Muscle of leg (tissue), 11 donors: ENCODE data around the gene MS4A3. TPM values are rescaled to one million over a fixed set of nuclear protein-coding genes. Genes with fewer than 3 reads are reported as not detected.
A peak's percentile ranks its signal among the peaks of the same experiment; 100 is the strongest.
"Not testable (repeated sequence)": the region's sequence is repeated elsewhere in the genome, so short reads cannot be mapped to it uniquely, and the experiment has no call there.

Source experiments
- DNase-seq: peaks from one replicate; pipeline ENCODE4 v3.0.0; 2013
- H3K27ac ChIP-seq: one replicate; pipeline ENCODE4 v1.5.1; 2013; ENCODE audit warnings: mild to moderate bottlenecking, low read length, control low read depth
- H3K27me3 ChIP-seq: one replicate; pipeline ENCODE4 v1.6.1; 2013; ENCODE audit warnings: low read length; ENCODE audit not compliant: control insufficient read depth, insufficient read depth
- H3K36me3 ChIP-seq: one replicate; pipeline ENCODE4 v1.6.1; 2013; ENCODE audit warnings: low read length; ENCODE audit not compliant: control insufficient read depth, insufficient read depth
- H3K4me1 ChIP-seq: one replicate; pipeline ENCODE4 v1.6.1; 2013; ENCODE audit warnings: low read length; ENCODE audit not compliant: control insufficient read depth, insufficient read depth
- H3K4me3 ChIP-seq: one replicate; pipeline ENCODE4 v1.5.1; 2013; ENCODE audit warnings: low read length, control low read depth
- H3K9me3 ChIP-seq: replicated peaks from 2 replicates; pipeline ENCODE4 v1.6.1; 2013; ENCODE audit warnings: low read depth, low read length; ENCODE audit not compliant: control insufficient read depth
- WGBS: methylation state at CpG from one replicate; pipeline ENCODE4 v1.1.5; 2013; ENCODE audit warnings: missing lambda C conversion rate; ENCODE audit not compliant: insufficient coverage; 5-methylcytosine and 5-hydroxymethylcytosine counted together
- polyA plus RNA-seq, 8 donors: library from polyadenylated mRNA; unstranded; fragments of 120-200 nt; gene quantifications; one replicate each; pipeline versions ENCODE4 v1.2.1 to v1.2.3, GENCODE V29; 2013; ENCODE audit warnings: inconsistent platforms in 1 of 8, low replicate concordance in 1 of 8; ENCODE audit not compliant: insufficient read length in 8 of 8, insufficient read depth in 1 of 8
- total RNA-seq: library from RNA; stranded (reverse); fragments of 120-200 nt; gene quantifications from one replicate; pipeline ENCODE4 v1.2.4, GENCODE V29; 2013

MS4A3 gene
- total and polyA plus RNA-seq, 9 donors, result 0.36 to 2.0 (median 0.90) TPM

- H3K27me3 ChIP-seq, result no peaks in the 10 kb centered on the region
- no peaks in the 10 kb centered on the region for H3K4me1 ChIP-seq
- H3K36me3 ChIP-seq, result no peaks in the 10 kb centered on the region
- WGBS, result no CpG with 5 or more reads among the region's 4 CpGs
- H3K4me3 ChIP-seq, result no peak overlapping the region
- H3K27ac ChIP-seq, result no peak overlapping the region
- DNase-seq, result no peak
- H3K9me3 ChIP-seq, result no peaks in the 10 kb centered on the region
Observed at GRCh38 chr11:60059521-60060240, 3.2 kb downstream of the MS4A3 start.

GRCh38 chr11:60064111-60064510, 7.6 kb downstream of the MS4A3 start:
- DNase-seq, result peak; percentile 5
- no peaks in the 10 kb centered on the region for H3K4me1 ChIP-seq
- H3K27ac ChIP-seq, result no peak overlapping the region
- no CpG with 5 or more reads among the region's 1 CpG for WGBS
- H3K9me3 ChIP-seq, result no peaks in the 10 kb centered on the region
- H3K27me3 ChIP-seq, result no peaks in the 10 kb centered on the region
- H3K4me3 ChIP-seq, result no peak overlapping the region
- H3K36me3 ChIP-seq, result no peaks in the 10 kb centered on the region

GRCh38 chr11:60065801-60066200, 9.3 kb downstream of the MS4A3 start:
- H3K27me3 ChIP-seq, result no peaks in the 10 kb centered on the region
- DNase-seq, result no peak
- no peaks in the 10 kb centered on the region for H3K9me3 ChIP-seq
- no peak overlapping the region for H3K4me3 ChIP-seq
- no peaks in the 10 kb centered on the region for H3K36me3 ChIP-seq
- 100% methylated on average over 1 of the region's 1 CpG for WGBS
- no peaks in the 10 kb centered on the region for H3K4me1 ChIP-seq
- H3K27ac ChIP-seq, result no peak overlapping the region

GRCh38 chr11:60069450-60069849, 13.0 kb downstream of the MS4A3 start:
- Histone ChIP-seq H3K27ac (no peak overlapping the region), H3K4me1 (no peaks in the 10 kb centered on the region), H3K27me3 (no peaks in the 10 kb centered on the region), H3K4me3 (no peak overlapping the region), H3K9me3 (no peaks in the 10 kb centered on the region), H3K36me3 (no peaks in the 10 kb centered on the region)
- no CpG with 5 or more reads among the region's 2 CpGs for WGBS
- no peak for DNase-seq

- H3K36me3 ChIP-seq, DNase-seq, H3K27me3 ChIP-seq, H3K9me3 ChIP-seq, H3K27ac ChIP-seq, H3K4me1 ChIP-seq, H3K4me3 ChIP-seq: not testable (repeated sequence)
- no CpG with 5 or more reads among the region's 6 CpGs for WGBS
Observed at GRCh38 chr11:60071644-60072043, 15.2 kb downstream of the MS4A3 start.

- DNase-seq, result no peak
- Histone ChIP-seq H3K27me3 (no peaks in the 10 kb centered on the region), H3K9me3 (no peaks in the 10 kb centered on the region), H3K4me1 (no peaks in the 10 kb centered on the region), H3K4me3 (no peak overlapping the region), H3K36me3 (no peaks in the 10 kb centered on the region), H3K27ac (no peak overlapping the region)
- WGBS, result 67% methylated on average over 7 of the region's 15 CpGs
Observed at GRCh38 chr11:60077216-60077817, 20.9 kb downstream of the MS4A3 start.

- Histone ChIP-seq H3K27me3 (no peaks in the 10 kb centered on the region), H3K27ac (no peak overlapping the region), H3K4me1 (no peaks in the 10 kb centered on the region), H3K4me3 (no peak overlapping the region), H3K36me3 (no peaks in the 10 kb centered on the region), H3K9me3 (no peaks in the 10 kb centered on the region)
- DNase-seq, result no peak
- WGBS, result no CpG with 5 or more reads among the region's 1 CpG
Observed at GRCh38 chr11:60077981-60078380, 21.5 kb downstream of the MS4A3 start.

GRCh38 chr11:60078745-60079144, 22.3 kb downstream of the MS4A3 start:
- no peak overlapping the region for H3K27ac ChIP-seq
- H3K4me3 ChIP-seq, result no peak overlapping the region
- H3K4me1 ChIP-seq, result no peaks in the 10 kb centered on the region
- no peaks in the 10 kb centered on the region for H3K9me3 ChIP-seq
- H3K27me3 ChIP-seq, result no peaks in the 10 kb centered on the region
- no peak for DNase-seq
- no peaks in the 10 kb centered on the region for H3K36me3 ChIP-seq
- WGBS, result no CpG with 5 or more reads among the region's 4 CpGs

GRCh38 chr11:60080535-60080934, 24.1 kb downstream of the MS4A3 start:
- H3K4me3 ChIP-seq, result no peak overlapping the region
- no peaks in the 10 kb centered on the region for H3K27me3 ChIP-seq
- no peak for DNase-seq
- WGBS, result no CpG with 5 or more reads among the region's 3 CpGs
- no peaks in the 10 kb centered on the region for H3K4me1 ChIP-seq
- H3K36me3 ChIP-seq, result no peaks in the 10 kb centered on the region
- no peaks in the 10 kb centered on the region for H3K9me3 ChIP-seq
- no peak overlapping the region for H3K27ac ChIP-seq

GRCh38 chr11:60084631-60085273, 28.3 kb downstream of the MS4A3 start:
- no peaks in the 10 kb centered on the region for H3K36me3 ChIP-seq
- H3K9me3 ChIP-seq, result no peaks in the 10 kb centered on the region
- no peak for DNase-seq
- H3K27ac ChIP-seq, result no peak overlapping the region
- 54% methylated on average over 3 of the region's 3 CpGs for WGBS
- no peaks in the 10 kb centered on the region for H3K27me3 ChIP-seq
- H3K4me1 ChIP-seq, result no peaks in the 10 kb centered on the region
- no peak overlapping the region for H3K4me3 ChIP-seq
